Upper lobe of right lung (tissue), 1 donor: ENCODE data around the gene ATAD5. TPM values are rescaled to one million over a fixed set of nuclear protein-coding genes. Genes with fewer than 3 reads are reported as not detected.
"Not testable (repeated sequence)": the region's sequence is repeated elsewhere in the genome, so short reads cannot be mapped to it uniquely, and the experiment has no call there.

Experiments
- ATAC-seq: fragments of 200-7000 bp; cut with Tn5 transposase; one replicate; pipeline ENCODE4 v1.9.1; 2020; ENCODE audit warnings: mild to moderate bottlenecking, moderate library complexity
- DNase-seq: peaks from one replicate; pipeline ENCODE4 v3.0.0-alpha.2; 2020
- H3K27ac ChIP-seq: fragments of 200-600 bp; one replicate; pipeline ENCODE4 v1.8.0; 2022
- H3K27me3 ChIP-seq: fragments of 200-600 bp; one replicate; pipeline ENCODE4 v1.8.0; 2022; ENCODE audit warnings: mild to moderate bottlenecking
- H3K36me3 ChIP-seq: fragments of 200-600 bp; one replicate; pipeline ENCODE4 v1.8.0; 2022
- H3K4me1 ChIP-seq: fragments of 200-600 bp; one replicate; pipeline ENCODE4 v1.8.0; 2022
- H3K4me3 ChIP-seq: fragments of 200-600 bp; one replicate; pipeline ENCODE4 v1.8.0; 2022; ENCODE audit warnings: mild to moderate bottlenecking
- H3K9me3 ChIP-seq: fragments of 200-600 bp; one replicate; pipeline ENCODE4 v1.8.0; 2022
- intact Hi-C: fragments of 100-400 bp; cut with DNase I; formaldehyde crosslinking; loops from one replicate; pipeline ENCODE4 v1.11.0; 2022
- total RNA-seq: library from RNA; stranded (reverse); fragmentation: NEBNext Ultra II Directional; extraction: Animal tissue kit (Norgen Biotek cat#: 25700); gene quantifications from one replicate; pipeline ENCODE4 v1.2.1, GENCODE V29; 2021
- TF ChIP-seq, protein P1 (sequence below): fragments of 200-600 bp; IDR thresholded peaks from one replicate; pipeline ENCODE4 v1.8.0; 2022; ENCODE audit warnings: antibody characterized with exemption
- donor health status: DM: no; HTN: yes; CAD: no; lungs with severe emphysema.

The ATAD5 gene
- total RNA-seq, 1 donor from 2014 or later, result 1.1 TPM

DNA sequence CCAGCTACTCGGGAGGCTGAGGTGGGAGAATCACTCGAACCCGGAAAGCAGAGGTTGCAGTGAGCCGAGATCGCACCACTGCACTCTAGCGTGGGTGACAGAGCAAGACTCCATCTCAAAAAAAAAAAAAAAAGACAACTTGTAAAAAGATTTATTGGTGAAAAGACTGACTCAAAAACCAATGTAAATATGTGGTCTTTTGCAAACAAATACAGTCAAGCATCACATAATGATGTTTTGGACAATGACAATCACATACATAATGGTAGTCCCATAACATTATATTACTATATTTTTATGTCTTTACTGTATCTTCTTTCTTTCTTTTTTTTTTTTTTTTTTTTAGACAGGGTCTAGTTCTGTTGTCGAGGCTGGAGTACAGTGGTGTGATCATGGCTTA, 15.6 kb upstream of the ATAD5 start:
- peaks cover 39% of the 10 kb centered on the region for H3K4me1 ChIP-seq
- ATAC-seq (no peak), DNase-seq (no peak)
- no peak overlapping the region for H3K27ac ChIP-seq
- H3K9me3 ChIP-seq, result no peaks in the 10 kb centered on the region
- intact Hi-C loops, result no loop called here
- no peaks in the 10 kb centered on the region for H3K36me3 ChIP-seq
- TF ChIP-seq, protein P1, sequence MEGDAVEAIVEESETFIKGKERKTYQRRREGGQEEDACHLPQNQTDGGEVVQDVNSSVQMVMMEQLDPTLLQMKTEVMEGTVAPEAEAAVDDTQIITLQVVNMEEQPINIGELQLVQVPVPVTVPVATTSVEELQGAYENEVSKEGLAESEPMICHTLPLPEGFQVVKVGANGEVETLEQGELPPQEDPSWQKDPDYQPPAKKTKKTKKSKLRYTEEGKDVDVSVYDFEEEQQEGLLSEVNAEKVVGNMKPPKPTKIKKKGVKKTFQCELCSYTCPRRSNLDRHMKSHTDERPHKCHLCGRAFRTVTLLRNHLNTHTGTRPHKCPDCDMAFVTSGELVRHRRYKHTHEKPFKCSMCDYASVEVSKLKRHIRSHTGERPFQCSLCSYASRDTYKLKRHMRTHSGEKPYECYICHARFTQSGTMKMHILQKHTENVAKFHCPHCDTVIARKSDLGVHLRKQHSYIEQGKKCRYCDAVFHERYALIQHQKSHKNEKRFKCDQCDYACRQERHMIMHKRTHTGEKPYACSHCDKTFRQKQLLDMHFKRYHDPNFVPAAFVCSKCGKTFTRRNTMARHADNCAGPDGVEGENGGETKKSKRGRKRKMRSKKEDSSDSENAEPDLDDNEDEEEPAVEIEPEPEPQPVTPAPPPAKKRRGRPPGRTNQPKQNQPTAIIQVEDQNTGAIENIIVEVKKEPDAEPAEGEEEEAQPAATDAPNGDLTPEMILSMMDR, result no peak
- no peaks in the 10 kb centered on the region for H3K27me3 ChIP-seq
- no peak overlapping the region for H3K4me3 ChIP-seq

- ATAC-seq (no peak), DNase-seq (no peak)
- H3K27ac ChIP-seq, result peak overlapping the region; percentile 31
- no peak overlapping the region for H3K4me3 ChIP-seq
- intact Hi-C loops, result no loop called here
- no peaks in the 10 kb centered on the region for H3K9me3 ChIP-seq
- H3K27me3 ChIP-seq, result no peaks in the 10 kb centered on the region
- H3K4me1 ChIP-seq, result peaks cover 51% of the 10 kb centered on the region
- H3K36me3 ChIP-seq, result no peaks in the 10 kb centered on the region
- TF ChIP-seq, protein P1, result no peak
Observed at GRCh38 chr17:30819971-30820705, 11.6 kb upstream of the ATAD5 start.

GRCh38 chr17:30821871-30822723, 9.7 kb upstream of the ATAD5 start:
- H3K27me3 ChIP-seq, result no peaks in the 10 kb centered on the region
- DNase-seq (no peak), ATAC-seq (no peak)
- TF ChIP-seq, protein P1, result no peak
- intact Hi-C loops, result no loop called here
- no peak overlapping the region for H3K27ac ChIP-seq
- no peaks in the 10 kb centered on the region for H3K36me3 ChIP-seq
- H3K9me3 ChIP-seq, result no peaks in the 10 kb centered on the region
- H3K4me1 ChIP-seq, result peaks cover 50% of the 10 kb centered on the region
- H3K4me3 ChIP-seq, result peak overlapping the region; percentile 85

GRCh38 chr17:30822919-30823318, 8.8 kb upstream of the ATAD5 start:
- intact Hi-C loops, result not testable (repeated sequence)
- H3K4me3 ChIP-seq, result peak overlapping the region; percentile 85

GRCh38 chr17:30823421-30823820, 8.3 kb upstream of the ATAD5 start:
- H3K9me3 ChIP-seq, result no peaks in the 10 kb centered on the region
- peak overlapping the region; percentile 86 for H3K27ac ChIP-seq
- ATAC-seq, result no peak
- no peaks in the 10 kb centered on the region for H3K36me3 ChIP-seq
- peak overlapping the region; percentile 85 for H3K4me3 ChIP-seq
- DNase-seq, result no peak
- peaks cover 50% of the 10 kb centered on the region for H3K4me1 ChIP-seq
- no peaks in the 10 kb centered on the region for H3K27me3 ChIP-seq
- intact Hi-C loops, result no loop called here
- TF ChIP-seq, protein P1, result no peak

More at GRCh38 chr17:30822919-30823318, 8.8 kb upstream of the ATAD5 start:
- H3K36me3 ChIP-seq, H3K27me3 ChIP-seq, ATAC-seq, H3K9me3 ChIP-seq, DNase-seq: not testable (repeated sequence)
- H3K4me1 ChIP-seq, result peaks cover 50% of the 10 kb centered on the region
- H3K27ac ChIP-seq, result peak overlapping the region; percentile 86

- Histone ChIP-seq H3K4me3 (peak overlapping the region; percentile 85), H3K36me3 (no peaks in the 10 kb centered on the region), H3K27ac (peak overlapping the region; percentile 86), H3K4me1 (peaks cover 46% of the 10 kb centered on the region), H3K27me3 (no peaks in the 10 kb centered on the region), H3K9me3 (no peaks in the 10 kb centered on the region)
- no peak for DNase-seq
- ATAC-seq, result peak; percentile 10
- TF ChIP-seq, protein P1, result no peak
- intact Hi-C loops, result no loop called here
Observed at GRCh38 chr17:30824002-30824355, 7.8 kb upstream of the ATAD5 start.
